Peyer's patch (tissue), 4 donors: Measurements from ENCODE around the gene MFAP4. TPM values are rescaled to one million over a fixed set of nuclear protein-coding genes. Genes with fewer than 3 reads are reported as not detected.
A peak's percentile ranks its signal among the peaks of the same experiment; 100 is the strongest.

ENCODE experiments used
- DNase-seq, 3 donors: peaks; one replicate each; pipeline ENCODE4 v3.0.0-alpha.2; 2017 to 2019
- H3K27ac ChIP-seq, 4 donors: fragments of 200-600 bp; sonication (generic); one replicate each; pipeline ENCODE4 v1.5.1; 2016 to 2019
- H3K27me3 ChIP-seq, 2 donors: fragments of 200-600 bp; sonication (generic); one replicate each; pipeline ENCODE4 v1.5.1; 2019
- H3K36me3 ChIP-seq, 3 donors: fragments of 200-600 bp; sonication (generic); one replicate each; pipeline ENCODE4 v1.5.1; 2016 to 2019
- H3K4me1 ChIP-seq, 4 donors: fragments of 200-600 bp; sonication (generic); one replicate each; pipeline ENCODE4 v1.5.1; 2016 to 2019
- H3K4me3 ChIP-seq, 4 donors: fragments of 200-600 bp; sonication (generic); 1 replicate in 3 of 4; 2 replicates in 1 of 4; pipeline ENCODE4 v1.5.1; 2016 to 2019; ENCODE audit warnings: mild to moderate bottlenecking in 1 of 4
- H3K9me3 ChIP-seq, 4 donors: fragments of 200-600 bp; sonication (generic); one replicate each; pipeline ENCODE4 v1.5.1; 2016 to 2019; ENCODE audit warnings: mild to moderate bottlenecking in 1 of 4
- CTCF ChIP-seq, 6 experiments: fragments of 450-650 bp in 4 of 6; fragments of 200-600 bp in 2 of 6; sonication (generic) in 1 of 6; IDR thresholded peaks; one replicate each; pipeline ENCODE4 v1.5.1; 2017 to 2019; ENCODE audit warnings: antibody characterized with exemption in 6 of 6, mild to moderate bottlenecking in 3 of 6, moderate library complexity in 1 of 6
- POLR2A ChIP-seq, 2 donors: fragments of 450-650 bp; IDR thresholded peaks; one replicate each; pipeline ENCODE4 v1.5.1; 2017; ENCODE audit warnings: antibody characterized with exemption in 2 of 2, mild to moderate bottlenecking in 2 of 2, moderate library complexity in 2 of 2
- total RNA-seq, 4 donors: library from RNA; depleted of rRNA; stranded (reverse); fragments of >200 nt; gene quantifications; one replicate each; pipeline ENCODE4 v1.1.0, GENCODE V29; 2016

Gene MFAP4
- total RNA-seq, 4 donors from 2014 or later = 12.6 to 70.8 (median 43.9) TPM

GRCh38 chr17:19383681-19384470, 3.1 kb downstream of the MFAP4 start:
- H3K27ac ChIP-seq = peak overlapping the region; percentile 40 to 92 (median 82)
- TF ChIP-seq CTCF (IDR thresholded peaks at IDR 0.05) (no peak), POLR2A (IDR thresholded peaks at IDR 0.05) (no peak)
- no peaks in the 10 kb centered on the region for H3K9me3 ChIP-seq
- H3K4me3 ChIP-seq = no peak overlapping the region
- DNase-seq = peak in 1 of 3 donors; percentile 47
- no peaks in the 10 kb centered on the region for H3K27me3 ChIP-seq
- H3K36me3 ChIP-seq = peaks cover 0 to 51% (median 0%) of the 10 kb centered on the region in 3 donors
- H3K4me1 ChIP-seq = peaks cover 4 to 72% (median 7%) of the 10 kb centered on the region in 4 donors

- no peaks in the 10 kb centered on the region for H3K27me3 ChIP-seq
- peak overlapping the region in 1 of 4 donors; percentile 25 for H3K27ac ChIP-seq
- H3K4me1 ChIP-seq = peaks cover 6 to 65% (median 8%) of the 10 kb centered on the region in 4 donors
- no peak for TF ChIP-seq POLR2A (IDR thresholded peaks at IDR 0.05)
- TF ChIP-seq CTCF (IDR thresholded peaks at IDR 0.05) = no peak
- H3K9me3 ChIP-seq = no peaks in the 10 kb centered on the region
- peak in 1 of 3 donors; percentile 40 for DNase-seq
- H3K36me3 ChIP-seq = peaks cover 0 to 51% (median 0%) of the 10 kb centered on the region in 3 donors
- H3K4me3 ChIP-seq = no peak overlapping the region
These were observed 4.2 kb downstream of the MFAP4 start for GRCh38 chr17:19382531-19383444.

GRCh38 chr17:19381741-19382444, 5.1 kb downstream of the MFAP4 start:
- Histone ChIP-seq H3K9me3 (no peaks in the 10 kb centered on the region), H3K27me3 (no peaks in the 10 kb centered on the region), H3K4me3 (no peak overlapping the region), H3K4me1 (peaks cover 0 to 60% (median 8%) of the 10 kb centered on the region in 4 donors), H3K36me3 (peaks cover 0 to 51% (median 0%) of the 10 kb centered on the region in 3 donors), H3K27ac (peak overlapping the region in 2 of 4 donors; percentile 23 to 38)
- DNase-seq = peak in 1 of 3 donors; percentile 41
- TF ChIP-seq CTCF (IDR thresholded peaks at IDR 0.05) (no peak), POLR2A (IDR thresholded peaks at IDR 0.05) (no peak)

GRCh38 chr17:19381361-19381740, 5.6 kb downstream of the MFAP4 start:
- Histone ChIP-seq H3K27me3 (no peaks in the 10 kb centered on the region), H3K4me1 (peaks cover 0 to 58% (median 9%) of the 10 kb centered on the region in 4 donors), H3K36me3 (peaks cover 0 to 51% (median 0%) of the 10 kb centered on the region in 3 donors), H3K9me3 (no peaks in the 10 kb centered on the region), H3K4me3 (no peak overlapping the region), H3K27ac (no peak overlapping the region)
- TF ChIP-seq POLR2A (IDR thresholded peaks at IDR 0.05) = no peak
- TF ChIP-seq CTCF (IDR thresholded peaks at IDR 0.05) = no peak
- DNase-seq = peak in 1 of 3 donors; percentile 42
